H1 (cell line): ENCODE results near the gene DNAH10. TPM values are rescaled to one million over a fixed set of nuclear protein-coding genes. Genes with fewer than 3 reads are reported as not detected.

Source experiments
- CTCF ChIA-PET: fragments of 300-600 bp; sonication (Branson Sonifier 250); formaldehyde crosslinking; loops from one replicate; lab custom pipeline; 2021; ENCODE audit not compliant: partially characterized antibody; lab: Charles Lee
- POLR2A ChIA-PET: fragments of 300-600 bp; sonication (Branson Sonifier 250); formaldehyde crosslinking; loops from one replicate; lab custom pipeline; 2021; ENCODE audit warnings: inconsistent platforms; ENCODE audit not compliant: partially characterized antibody; lab: Charles Lee
- DNase-seq, 2 experiments: peaks; one replicate each; pipeline versions ENCODE4 v3.0.0 to v3.0.0-alpha.2; 2010 to 2022; ENCODE audit warnings: low spot score in 2 of 2, low read depth in 1 of 2, mixed read lengths in 1 of 2
- FAIRE-seq: peaks from 2 replicates; lab custom pipeline; 2011; peaks lifted over from hg19 to GRCh38; lab: Jason Lieb, UNC
- H2AFZ ChIP-seq: 2 replicates; pipeline ENCODE4 v1.8.1; 2012; ENCODE audit warnings: low read length, inconsistent platforms
- H2AK5ac ChIP-seq: 2 replicates; pipeline ENCODE4 v1.6.1; 2013; ENCODE audit warnings: low read depth, low read length
- H2BK120ac ChIP-seq: replicated peaks from 2 replicates; pipeline ENCODE3; 2013; ENCODE audit warnings: low read depth, low read length, inconsistent platforms
- H2BK12ac ChIP-seq: 2 replicates; pipeline ENCODE4 v1.6.1; 2013; ENCODE audit warnings: low read depth, low read length
- H2BK15ac ChIP-seq: 2 replicates; pipeline ENCODE4 v1.6.1; 2013; ENCODE audit warnings: low read length
- H2BK20ac ChIP-seq: 2 replicates; pipeline ENCODE4 v1.6.1; 2013; ENCODE audit warnings: low read length
- H2BK5ac ChIP-seq: 2 replicates; pipeline ENCODE4 v1.6.1; 2013; ENCODE audit warnings: low read depth, low read length
- H3K14ac ChIP-seq: 2 replicates; pipeline ENCODE4 v1.6.1; 2013; ENCODE audit warnings: inconsistent platforms; ENCODE audit not compliant: insufficient read length
- H3K18ac ChIP-seq: 2 replicates; pipeline ENCODE4 v1.6.1; 2013; ENCODE audit warnings: low read length; ENCODE audit errors: extremely low read depth
- H3K23ac ChIP-seq: 2 replicates; pipeline ENCODE4 v1.6.1; 2013; ENCODE audit warnings: inconsistent platforms; ENCODE audit not compliant: insufficient read length
- H3K23me2 ChIP-seq: 2 replicates; pipeline ENCODE4 v1.6.1; 2013; ENCODE audit warnings: low read depth, low read length
- H3K27ac ChIP-seq: 2 replicates; pipeline ENCODE4 v1.6.1; 2011; ENCODE audit warnings: low read depth, low read length, inconsistent platforms
- H3K27me3 ChIP-seq, 4 experiments: replicated peaks in 1 of 4; 1 replicate in 1 of 4; 2 replicates in 3 of 4; pipeline versions ENCODE4 v1.6.1 to v1.8.1; 2011 to 2013; ENCODE audit warnings: low read length in 3 of 4, mild to moderate bottlenecking in 3 of 4, inconsistent platforms in 2 of 4, mixed read lengths in 2 of 4, moderate library complexity in 1 of 4; ENCODE audit not compliant: control insufficient read depth in 3 of 4, insufficient read depth in 3 of 4; ENCODE audit errors: extremely low read depth in 1 of 4
- H3K36me3 ChIP-seq, 4 experiments: 2 replicates each; pipeline versions ENCODE4 v1.6.1 to v1.8.1; 2011 to 2013; ENCODE audit warnings: mild to moderate bottlenecking in 4 of 4, low read length in 3 of 4, moderate library complexity in 2 of 4, control low read depth in 1 of 4, inconsistent platforms in 1 of 4; ENCODE audit not compliant: insufficient read depth in 4 of 4, control insufficient read depth in 2 of 4
- H3K4ac ChIP-seq: replicated peaks from 2 replicates; pipeline ENCODE3; 2013; ENCODE audit warnings: low read length, low read depth, mixed read lengths, inconsistent platforms; ENCODE audit not compliant: insufficient read length
- H3K4me1 ChIP-seq, 4 experiments: replicated peaks in 1 of 4; 1 replicate in 1 of 4; 2 replicates in 3 of 4; pipeline versions ENCODE4 v1.6.1 to v1.8.1; 2011 to 2013; ENCODE audit warnings: low read length in 3 of 4, inconsistent platforms in 2 of 4, mixed read lengths in 1 of 4; ENCODE audit not compliant: insufficient read depth in 4 of 4, control insufficient read depth in 3 of 4
- H3K4me2 ChIP-seq, 2 experiments: 2 replicates each; pipeline versions ENCODE4 v1.6.1 to v1.8.1; 2011 to 2013; ENCODE audit warnings: low read depth in 2 of 2, low read length in 2 of 2, control low read depth in 1 of 2, inconsistent platforms in 1 of 2, mild to moderate bottlenecking in 1 of 2; ENCODE audit not compliant: insufficient read depth in 1 of 2
- H3K4me3 ChIP-seq, 4 experiments: fragments of 200-600, 300-600 bp in 1 of 4; sonication (generic), shearing (Covaris generic), sonication (Bioruptor Twin) in 1 of 4; 2 replicates each; pipeline versions ENCODE4 v1.5.1 to v1.8.1; 2011 to 2016; ENCODE audit warnings: low read length in 4 of 4, low read depth in 3 of 4, control low read depth in 2 of 4, inconsistent platforms in 2 of 4, mild to moderate bottlenecking in 2 of 4, mixed read lengths in 1 of 4, moderate library complexity in 1 of 4; ENCODE audit not compliant: insufficient read depth in 2 of 4; ENCODE audit errors: extremely low read depth in 1 of 4
- H3K56ac ChIP-seq: replicated peaks from 2 replicates; pipeline ENCODE3; 2013; ENCODE audit warnings: low read depth, mild to moderate bottlenecking, mixed read lengths, low read length, inconsistent platforms; ENCODE audit not compliant: insufficient read length
- H3K79me1 ChIP-seq: 2 replicates; pipeline ENCODE4 v1.6.1; 2013; ENCODE audit warnings: low read depth, low read length, control low read depth
- H3K79me2 ChIP-seq, 2 experiments: 2 replicates each; pipeline versions ENCODE4 v1.6.1 to v1.8.1; 2012 to 2013; ENCODE audit warnings: low read length in 2 of 2, mild to moderate bottlenecking in 2 of 2, inconsistent platforms in 1 of 2; ENCODE audit not compliant: insufficient read depth in 2 of 2, control insufficient read depth in 1 of 2
- H3K9ac ChIP-seq, 4 experiments: replicated peaks in 1 of 4; 1 replicate in 1 of 4; 2 replicates in 3 of 4; pipeline versions ENCODE4 v1.6.1 to v1.8.1; 2011 to 2013; ENCODE audit warnings: low read depth in 3 of 4, low read length in 3 of 4, control low read depth in 2 of 4, mild to moderate bottlenecking in 2 of 4, moderate library complexity in 2 of 4, inconsistent platforms in 1 of 4; ENCODE audit errors: extremely low read depth in 1 of 4
- H3K9me3 ChIP-seq, 2 experiments: 2 replicates each; pipeline versions ENCODE4 v1.6.1 to v1.8.1; 2012 to 2013; ENCODE audit warnings: mild to moderate bottlenecking in 2 of 2, moderate library complexity in 2 of 2, control low read depth in 1 of 2, inconsistent platforms in 1 of 2, low read depth in 1 of 2, low read length in 1 of 2, mixed read lengths in 1 of 2; ENCODE audit not compliant: insufficient read depth in 2 of 2
- H4K20me1 ChIP-seq, 2 experiments: replicated peaks in 1 of 2; 2 replicates each; pipeline versions ENCODE3 to v1.8.1; 2011 to 2013; ENCODE audit warnings: inconsistent platforms in 2 of 2, low read length in 2 of 2, mild to moderate bottlenecking in 1 of 2; ENCODE audit not compliant: insufficient read depth in 2 of 2, control insufficient read depth in 1 of 2
- H4K5ac ChIP-seq: 2 replicates; pipeline ENCODE4 v1.6.1; 2013; ENCODE audit warnings: low read length, low read depth, mixed read lengths, inconsistent platforms; ENCODE audit not compliant: insufficient read length
- H4K8ac ChIP-seq: 2 replicates; pipeline ENCODE4 v1.8.0; 2013; ENCODE audit warnings: mild to moderate bottlenecking, moderate library complexity, low read length, inconsistent platforms; ENCODE audit not compliant: insufficient read depth; ENCODE audit errors: extremely low read depth
- H4K91ac ChIP-seq: replicated peaks from 2 replicates; pipeline ENCODE3; 2013; ENCODE audit warnings: low read length, mixed read lengths, inconsistent platforms; ENCODE audit not compliant: insufficient read length
- ASH2L ChIP-seq: fragments of 200-600, 300-600 bp; sonication (generic); IDR thresholded peaks from one replicate; pipeline ENCODE4 v1.7.1; 2017; ENCODE audit warnings: low read length
- BACH1 ChIP-seq: IDR thresholded peaks from 2 replicates; pipeline ENCODE4 v1.6.1; 2012; ENCODE audit warnings: low read length, improper control_type of control experiment
- BRCA1 ChIP-seq: IDR thresholded peaks from 2 replicates; pipeline ENCODE4 v1.6.1; 2012; ENCODE audit warnings: low read depth, low read length, improper control_type of control experiment
- CBX5 ChIP-seq: fragments of 300-800, 300-1000 bp; sonication (generic); IDR thresholded peaks from 2 replicates; pipeline ENCODE4 v1.7.1; 2016; ENCODE audit warnings: antibody characterized with exemption, low read length, low read depth
- CBX8 ChIP-seq: fragments of 300-800, 300-1000 bp; sonication (generic); IDR thresholded peaks from 2 replicates; pipeline ENCODE4 v1.7.1; 2016; ENCODE audit warnings: low read depth, low read length, borderline replicate concordance
- CHD1 ChIP-seq: IDR thresholded peaks from 2 replicates; pipeline ENCODE4 v1.6.1; 2012; ENCODE audit warnings: low read depth, low read length, improper control_type of control experiment
- EP300 ChIP-seq, 2 experiments: IDR thresholded peaks; 1 replicate in 1 of 2; 2 replicates in 1 of 2; pipeline ENCODE4 v1.6.1; 2011 to 2012; ENCODE audit warnings: low read depth in 2 of 2, low read length in 2 of 2, mild to moderate bottlenecking in 2 of 2, borderline replicate concordance in 1 of 2, inconsistent platforms in 1 of 2, moderate library complexity in 1 of 2
- HDAC6 ChIP-seq: IDR thresholded peaks from one replicate; pipeline ENCODE4 v1.7.1; 2012; ENCODE audit warnings: low read depth, mild to moderate bottlenecking, inconsistent platforms, low read length, moderate library complexity
- MAX ChIP-seq: IDR thresholded peaks from 2 replicates; pipeline ENCODE4 v1.6.1; 2012; ENCODE audit warnings: inconsistent platforms
- PHF8 ChIP-seq: fragments of 200-600 bp; sonication (generic); conservative IDR thresholded peaks from 2 replicates; pipeline ENCODE4 v1.7.1; 2012; ENCODE audit warnings: low read depth, mild to moderate bottlenecking, inconsistent platforms, low read length, moderate library complexity
- POLR2AphosphoS5 ChIP-seq: IDR thresholded peaks from 2 replicates; pipeline ENCODE4 v1.6.1; 2011; ENCODE audit warnings: low read depth, low read length
- SAP30 ChIP-seq: fragments of 300-600 bp; sonication (generic); IDR thresholded peaks from 2 replicates; pipeline ENCODE4 v1.7.1; 2012; ENCODE audit warnings: low read length, moderate library complexity, mild to moderate bottlenecking, inconsistent platforms; ENCODE audit not compliant: insufficient read depth, insufficient replicate concordance
- SIX5 ChIP-seq: IDR thresholded peaks from 2 replicates; pipeline ENCODE4 v1.6.1; 2011; ENCODE audit warnings: mild to moderate bottlenecking, low read depth, low read length
- SP1 ChIP-seq: IDR thresholded peaks from 2 replicates; pipeline ENCODE4 v1.6.1; 2011; ENCODE audit warnings: low read depth, low read length
- SP2 ChIP-seq: IDR thresholded peaks from 2 replicates; pipeline ENCODE4 v1.6.1; 2012; ENCODE audit warnings: mild to moderate bottlenecking, low read length, inconsistent platforms
- WGBS, 2 experiments: shearing (Covaris generic) in 1 of 2; methylation state at CpG; one replicate each; pipeline versions ENCODE4 v1.1.6 to v1.1.7; 2013 to 2015; ENCODE audit warnings: low lambda C conversion rate in 2 of 2, mixed read lengths in 2 of 2, inconsistent platforms in 1 of 2, low coverage in 1 of 2, missing lambda C conversion rate in 1 of 2; ENCODE audit not compliant: insufficient replicate concordance in 2 of 2, insufficient coverage in 1 of 2, insufficient read length in 1 of 2; ENCODE audit errors: extremely low coverage in 1 of 2, missing lambda C conversion rate in 1 of 2; 5-methylcytosine and 5-hydroxymethylcytosine counted together
- polyA plus RNA-seq, 7 experiments: library from polyadenylated mRNA; depleted of rRNA in 3 of 7; stranded (reverse) in 5 of 7; unstranded in 2 of 7; fragments of >200 nt in 5 of 7; fragments of 200-250 nt in 2 of 7; gene quantifications; 1 replicate in 5 of 7; 2 replicates in 1 of 7; 4 replicates in 1 of 7; pipeline versions ENCODE4 v1.2.1 to v1.2.3, GENCODE V29; 2011 to 2013; ENCODE audit warnings: missing spikeins in 2 of 7, mixed read lengths in 2 of 7
- total RNA-seq: library from RNA; stranded (reverse); fragmentation: NEBNext Ultra II Directional; extraction: Animal tissue kit (Norgen Biotek cat#: 25700); gene quantifications from 2 replicates; pipeline ENCODE4 v1.2.1, GENCODE V29; 2021

DNAH10 gene
- total and polyA plus RNA-seq, 2 of the 8 experiments (the other 6 are each of a cell fraction or from before 2014, with no cell fraction given) = 0.02 to 0.24 TPM

GRCh38 chr12:123962513-123962912 is 200.4 kb downstream of the DNAH10 start:
- no peaks in the 10 kb centered on the region for H3K79me2 ChIP-seq
- no peak overlapping the region for H4K5ac ChIP-seq
- no peak overlapping the region for H3K18ac ChIP-seq
- ChIA-PET POLR2A (no interaction called here), CTCF (interaction anchor here (0.7 to 2.1 kb wide), 6 partner anchors 9 to 57 kb away, joined by 3 to 14 read pairs (median 4); no protein-coding TSS in a partner anchor)
- no peak overlapping the region for H2BK5ac ChIP-seq
- H3K9me3 ChIP-seq = no peaks in the 10 kb centered on the region
- no peaks in the 10 kb centered on the region for H3K23me2 ChIP-seq
- 81% methylated on average over 5 of the region's 5 CpGs; no CpG with 5 or more reads in 1 of the 2 experiments for WGBS, 2 experiments
- FAIRE-seq (no peak), DNase-seq (no peak)
- H2BK120ac ChIP-seq = no peak overlapping the region
- no peak overlapping the region for H2BK15ac ChIP-seq
- H3K23ac ChIP-seq = no peak overlapping the region
- no peak overlapping the region for H3K14ac ChIP-seq
- no peak overlapping the region for H2AFZ ChIP-seq
- H3K4me2 ChIP-seq = no peak overlapping the region
- H4K8ac ChIP-seq = no peak overlapping the region
- H3K27me3 ChIP-seq = peaks cover 42 to 71% (median 65%) of the 10 kb centered on the region in 4 experiments
- H2BK20ac ChIP-seq = no peak overlapping the region
- H2AK5ac ChIP-seq = no peak overlapping the region
- H3K56ac ChIP-seq = no peak overlapping the region
- no peak overlapping the region for H3K4ac ChIP-seq
- peaks cover 2 to 16% of the 10 kb centered on the region in 2 experiments for H4K20me1 ChIP-seq
- no peak overlapping the region for H3K9ac ChIP-seq
- H2BK12ac ChIP-seq = no peak overlapping the region
- 0 out of 8 replicates have a peak, but pooled peaks cover 0 to 2% (median 0%) of the 10 kb centered on the region in 4 experiments for H3K36me3 ChIP-seq
- H4K91ac ChIP-seq = no peak overlapping the region
- no peak overlapping the region for H3K27ac ChIP-seq
- H3K79me1 ChIP-seq = no peaks in the 10 kb centered on the region
- H3K4me3 ChIP-seq = no peak overlapping the region
- H3K4me1 ChIP-seq = no peaks in the 10 kb centered on the region
- no peak for TF ChIP-seq SP1
- TF ChIP-seq ASH2L = no peak
- TF ChIP-seq SIX5 = no peak
- no peak for TF ChIP-seq MAX
- TF ChIP-seq CBX8 = no peak
- TF ChIP-seq CBX5 = no peak
- TF ChIP-seq BRCA1 = no peak
- TF ChIP-seq EP300 (IDR thresholded peaks at IDR 0.05; ENCODE audit: borderline replicate concordance in 1 of 2, low read depth in 2 of 2, low read length in 2 of 2) = no peak
- no peak for TF ChIP-seq BACH1
- no peak for TF ChIP-seq PHF8
- TF ChIP-seq SP2 = no peak
- no peak for TF ChIP-seq SAP30
- no peak for TF ChIP-seq CHD1
- no peak for TF ChIP-seq POLR2AphosphoS5
- TF ChIP-seq HDAC6 = no peak
